Skeletal muscle cell (primary cell): Measurements from ENCODE around the gene KIAA1671.
"Not testable (repeated sequence)": the region's sequence is repeated elsewhere in the genome, so short reads cannot be mapped to it uniquely, and the experiment has no call there.

Experiments used
- DNase-seq: peaks from one replicate; pipeline ENCODE4 v3.0.0-alpha.2; 2010; ENCODE audit warnings: low read depth
- H3K4me3 ChIP-seq: 2 replicates; pipeline ENCODE4 v1.5.1; 2011; ENCODE audit warnings: low read depth, mild to moderate bottlenecking, control low read depth, low read length, moderate library complexity

Gene KIAA1671

GRCh38 chr22:25174156-25174887 is 221.8 kb downstream of the KIAA1671 start:
- no peak for DNase-seq
- no peak overlapping the region for H3K4me3 ChIP-seq

DNA sequence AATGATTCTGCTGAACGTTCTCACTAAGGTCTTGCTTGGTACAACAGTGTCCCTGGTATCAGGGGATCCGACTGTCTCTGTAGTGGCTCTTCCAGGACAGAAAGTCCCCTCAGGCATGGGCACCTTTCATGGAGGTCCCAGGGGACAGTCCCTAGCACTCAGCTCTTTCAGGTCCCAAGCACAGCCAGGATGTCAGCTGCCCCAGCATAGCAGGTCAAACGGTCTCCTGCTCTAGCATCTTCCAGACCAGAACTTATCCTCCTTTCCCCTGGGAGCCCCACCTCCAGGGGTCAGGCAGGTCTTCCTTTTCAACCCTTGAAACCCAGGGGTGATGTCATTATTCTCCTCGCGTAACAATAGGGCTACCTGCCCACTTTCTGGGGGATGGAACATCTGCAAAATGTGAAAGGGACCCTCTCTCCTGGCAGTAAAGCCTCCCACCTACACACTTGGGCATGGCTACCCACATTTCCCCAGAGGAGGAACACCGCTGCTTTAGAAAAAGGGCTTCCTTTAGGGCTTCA is 222.4 kb downstream of the KIAA1671 start:
- DNase-seq = no peak
- no peak overlapping the region for H3K4me3 ChIP-seq

DNA sequence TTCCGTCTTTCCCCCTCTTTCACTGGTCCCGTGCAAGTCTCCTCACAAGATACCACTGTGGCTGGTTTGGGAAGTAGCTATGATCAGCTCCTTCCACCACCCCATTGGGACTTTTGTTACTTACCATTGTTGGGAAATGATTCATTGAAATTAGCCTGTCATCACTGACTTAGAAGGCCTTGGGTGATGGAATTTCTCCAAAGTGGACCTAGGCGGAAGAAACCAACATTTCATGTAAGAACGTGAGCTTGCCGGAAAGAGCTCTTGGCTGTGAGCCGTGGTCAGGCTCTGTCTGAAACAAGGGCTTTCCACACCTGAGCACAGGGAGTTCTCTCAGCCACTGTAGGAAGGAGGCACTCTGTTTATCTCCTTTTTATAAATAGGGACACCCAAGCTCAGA is 223.7 kb downstream of the KIAA1671 start:
- DNase-seq = no peak
- no peak overlapping the region for H3K4me3 ChIP-seq

- H3K4me3 ChIP-seq = no peak overlapping the region
- DNase-seq = no peak
Observed at GRCh38 chr22:25176799-25177198, 224.3 kb downstream of the KIAA1671 start.

- DNase-seq = no peak
- no peak overlapping the region for H3K4me3 ChIP-seq
Observed at GRCh38 chr22:25177226-25177625, 224.7 kb downstream of the KIAA1671 start.

DNA sequence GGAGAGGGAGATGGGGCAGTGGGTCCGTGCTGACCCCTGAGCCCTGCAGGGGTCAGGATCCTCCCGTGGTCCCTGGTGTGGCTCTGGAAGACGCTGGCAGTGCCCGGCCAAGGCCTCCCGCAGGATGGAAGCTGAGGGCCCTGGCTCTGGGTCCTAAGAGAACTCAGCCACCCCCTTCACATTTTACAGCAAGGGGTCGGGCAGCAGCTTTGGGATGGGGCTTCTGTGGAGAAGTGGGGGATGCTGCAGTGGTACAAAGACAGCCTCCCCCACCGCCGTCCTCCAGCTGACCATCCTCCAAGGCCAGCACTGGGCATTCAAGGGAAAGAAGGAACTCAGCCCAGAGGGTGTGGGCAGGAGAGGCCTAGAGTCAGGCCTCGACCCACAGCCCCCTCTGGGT is 225.4 kb downstream of the KIAA1671 start:
- H3K4me3 ChIP-seq = no peak overlapping the region
- no peak for DNase-seq

DNA sequence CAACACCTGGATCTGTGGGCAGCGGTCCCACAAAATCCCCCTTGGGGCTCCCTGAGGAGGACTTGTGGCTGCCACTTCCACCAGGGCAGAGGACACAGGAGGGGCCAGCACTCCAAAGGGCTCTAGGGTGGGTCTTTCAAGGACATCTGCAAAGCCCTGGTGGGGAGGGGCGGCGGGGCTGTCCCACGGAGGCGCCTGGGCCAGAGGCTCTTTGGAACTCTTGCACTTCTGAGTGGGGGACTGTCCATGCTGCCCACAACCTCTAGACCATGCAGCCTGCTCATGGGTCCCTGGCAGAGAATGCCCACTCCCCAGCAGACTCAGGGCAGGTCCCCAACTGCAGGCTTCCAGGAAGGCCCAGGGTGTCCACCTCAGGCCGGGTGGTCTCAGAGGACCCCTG is 225.8 kb downstream of the KIAA1671 start:
- not testable (repeated sequence) for H3K4me3 ChIP-seq, DNase-seq

GRCh38 chr22:25178869-25179631 is 226.5 kb downstream of the KIAA1671 start:
- DNase-seq, H3K4me3 ChIP-seq: not testable (repeated sequence)

DNA sequence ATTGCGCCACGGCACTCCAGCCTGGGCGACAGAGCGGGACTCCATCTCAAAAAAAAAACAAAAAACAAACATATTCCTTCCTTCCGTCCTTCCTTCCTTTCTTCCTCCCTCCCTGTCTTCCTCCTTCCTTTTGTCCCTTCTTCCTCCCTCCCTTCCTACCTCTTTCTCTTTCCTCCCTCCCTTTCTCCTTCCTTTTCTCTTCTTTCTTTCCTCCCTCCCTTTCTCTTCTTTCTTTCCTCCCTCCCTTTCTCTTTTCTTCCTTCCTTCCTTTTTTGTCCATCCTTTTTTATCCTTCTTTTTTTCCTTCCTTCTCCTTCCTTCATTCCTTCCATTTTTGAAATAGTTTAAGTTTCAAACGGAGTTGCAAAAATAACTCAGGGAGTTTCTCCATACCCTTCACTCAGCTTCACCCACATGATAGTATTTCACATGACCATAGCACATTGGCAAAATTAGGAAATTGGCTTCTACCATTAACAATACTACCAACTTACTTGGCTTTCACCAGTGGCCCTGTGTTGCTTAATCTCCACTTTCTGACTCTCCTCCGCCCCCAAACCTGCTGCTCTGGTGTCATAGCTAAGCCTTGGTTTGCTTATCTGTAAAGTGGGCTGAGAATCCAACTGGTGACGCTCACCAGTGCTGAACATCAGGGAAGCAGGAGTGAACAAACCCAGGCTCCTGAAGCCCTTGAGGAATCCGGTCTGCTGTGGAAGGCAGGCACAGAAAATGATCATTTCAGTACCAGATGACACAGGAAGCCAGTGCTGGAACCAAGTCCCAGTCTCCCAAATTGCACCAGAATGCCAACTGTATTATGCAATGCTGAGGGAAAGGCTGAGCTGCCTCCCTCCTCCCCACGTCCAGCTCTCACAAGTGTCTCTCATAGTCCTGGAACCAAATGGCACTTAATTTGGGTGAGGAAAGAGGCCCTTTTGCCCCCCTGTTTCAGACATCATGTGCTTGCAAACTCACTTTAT is 229.9 kb downstream of the KIAA1671 start:
- no peak overlapping the region for H3K4me3 ChIP-seq
- DNase-seq = no peak

- DNase-seq = no peak
- H3K4me3 ChIP-seq = no peak overlapping the region
Observed at GRCh38 chr22:25183949-25184619, 231.6 kb downstream of the KIAA1671 start.

DNA sequence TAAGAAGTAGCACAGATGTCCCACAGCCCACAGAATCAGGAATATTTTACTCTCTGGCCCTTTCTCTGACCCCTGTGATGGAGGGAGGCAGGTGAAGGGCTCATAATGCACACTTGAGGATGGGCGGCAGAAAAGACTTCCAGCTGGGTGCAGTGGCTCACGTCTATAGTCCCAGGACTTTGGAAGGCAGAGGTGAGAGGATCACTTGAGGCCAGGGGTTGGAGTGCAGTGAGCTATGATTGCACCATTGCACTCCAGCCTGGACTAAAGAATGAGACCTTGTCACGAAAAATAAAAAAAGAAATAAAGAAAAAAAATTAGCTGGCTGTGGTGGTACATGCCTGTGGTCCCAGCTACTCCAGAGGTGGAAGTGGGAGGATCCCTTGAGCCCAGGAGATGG is 233.6 kb downstream of the KIAA1671 start:
- no peak for DNase-seq
- no peak overlapping the region for H3K4me3 ChIP-seq

DNA sequence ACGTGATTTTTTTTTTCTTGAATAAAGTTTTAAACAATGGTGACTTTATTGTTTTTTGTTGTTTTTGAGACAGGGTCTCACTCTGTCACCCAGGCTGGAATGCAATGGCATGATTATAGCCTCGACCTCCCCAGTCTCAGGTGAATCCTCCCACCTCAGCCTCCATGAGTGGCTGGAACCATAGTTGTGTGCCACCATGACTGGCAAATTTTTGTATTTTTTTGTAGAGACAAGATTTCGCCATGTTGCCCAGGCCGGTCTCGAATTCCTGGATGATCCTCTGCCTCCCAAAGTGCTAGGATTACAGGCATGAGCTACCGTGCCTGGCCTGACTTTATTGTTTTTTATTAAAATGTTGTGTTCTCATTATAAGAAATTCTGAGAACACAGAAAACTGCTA is 235.0 kb downstream of the KIAA1671 start:
- DNase-seq = no peak
- no peak overlapping the region for H3K4me3 ChIP-seq

- no peak overlapping the region for H3K4me3 ChIP-seq
- no peak for DNase-seq
Observed at GRCh38 chr22:25192406-25192805, 239.9 kb downstream of the KIAA1671 start.

GRCh38 chr22:25193130-25193529 is 240.6 kb downstream of the KIAA1671 start:
- DNase-seq = no peak
- no peak overlapping the region for H3K4me3 ChIP-seq

- H3K4me3 ChIP-seq = no peak overlapping the region
- DNase-seq = no peak
Observed at GRCh38 chr22:25193548-25193947, 241.0 kb downstream of the KIAA1671 start.

GRCh38 chr22:25196326-25196725 is 243.8 kb downstream of the KIAA1671 start:
- no peak overlapping the region for H3K4me3 ChIP-seq
- DNase-seq = no peak

DNA sequence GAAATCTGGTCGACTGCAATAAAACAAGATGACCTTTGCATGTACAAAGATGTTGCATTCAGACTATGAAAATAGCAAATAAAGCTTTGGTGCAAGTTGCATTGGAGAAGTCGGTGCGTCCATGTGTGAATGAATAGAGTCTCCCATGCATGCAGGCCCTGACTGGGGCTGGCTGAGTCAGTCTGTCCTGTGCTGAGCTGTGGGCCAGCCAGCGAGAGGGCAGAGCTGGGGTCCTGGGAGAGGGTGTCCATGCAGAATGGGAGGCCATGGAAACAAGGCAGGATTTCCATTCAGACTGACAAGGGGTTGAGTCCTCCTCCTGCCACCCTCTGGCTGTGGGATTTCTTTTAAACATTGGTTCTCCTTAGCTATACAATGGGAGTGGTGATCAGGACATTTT is 244.8 kb downstream of the KIAA1671 start:
- no peak for DNase-seq
- no peak overlapping the region for H3K4me3 ChIP-seq

DNA sequence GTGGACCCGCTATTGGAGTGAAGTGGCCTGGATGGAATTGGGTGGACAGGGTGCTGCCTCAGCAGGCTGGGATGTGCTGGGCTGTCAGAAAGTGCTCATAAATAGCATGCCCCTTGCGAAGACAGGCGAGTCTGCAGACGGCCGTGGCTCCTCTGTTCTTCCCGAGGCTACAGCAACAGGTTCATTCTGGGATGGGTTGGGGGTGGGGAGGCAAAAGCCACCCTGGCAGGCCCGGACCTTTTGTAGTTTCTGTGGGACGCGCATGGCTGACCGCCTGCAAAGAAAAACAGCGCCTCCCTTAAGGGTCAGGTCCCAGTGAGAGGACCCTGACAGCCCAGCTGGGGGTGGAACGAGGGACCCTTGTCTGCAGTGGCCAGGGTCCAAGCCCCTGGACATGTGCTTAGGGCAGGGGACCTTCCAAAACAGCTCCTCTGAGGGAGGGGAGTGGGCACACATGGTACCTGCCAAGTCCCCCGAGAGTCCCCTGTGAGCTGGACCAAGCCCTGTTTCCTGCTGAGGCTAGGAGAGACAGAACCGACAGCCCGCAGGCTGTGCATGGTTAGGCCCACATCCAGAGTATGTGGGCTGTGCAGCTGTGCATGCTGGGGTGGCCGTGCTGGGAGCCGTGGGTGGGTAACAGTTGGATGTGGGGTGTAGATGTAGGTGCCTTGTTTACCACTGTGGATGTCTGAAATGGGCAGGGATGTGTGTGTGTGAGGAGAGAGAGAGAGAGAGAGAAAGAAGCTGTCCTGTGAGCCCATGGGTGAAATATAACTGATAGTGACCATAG is 247.4 kb downstream of the KIAA1671 start, which contains the start of gene CRYBB3:
Gene CRYBB3 (plus strand): TSS at position 128 of the 790 bp plus-strand sequence. CDS start 1,539 bp downstream, outside the sequence.
- DNase-seq = no peak
- H3K4me3 ChIP-seq = no peak within 1 kb of the TSS
